HL-60 (cell line): ENCODE data around the gene LDLRAD3.

ENCODE experiments used
- DNase-seq, 2 experiments: peaks; one replicate each; pipeline ENCODE4 v3.0.0-alpha.2; 2010 to 2020; ENCODE audit warnings: low read depth in 1 of 2, low spot score in 1 of 2
- H3K27ac ChIP-seq: fragments of 250-450 bp; sonication (Bioruptor Pico); replicated peaks from 2 replicates; pipeline ENCODE4 v1.5.1; 2020; ENCODE audit warnings: mild to moderate bottlenecking, moderate library complexity
- H3K27me3 ChIP-seq: fragments of 250-450 bp; sonication (Bioruptor Pico); 2 replicates; pipeline ENCODE4 v1.5.1; 2021; ENCODE audit warnings: mild to moderate bottlenecking, moderate library complexity; ENCODE audit not compliant: insufficient read depth, poor library complexity, severe bottlenecking
- H3K4me3 ChIP-seq: replicated peaks from 2 replicates; pipeline ENCODE4 v1.5.1; 2011; ENCODE audit warnings: mild to moderate bottlenecking, control low read depth, low read length; ENCODE audit not compliant: insufficient read depth
- GABPA ChIP-seq: IDR thresholded peaks from 2 replicates; pipeline ENCODE4 v1.6.1; 2012; ENCODE audit warnings: low read depth
- POLR2AphosphoS5 ChIP-seq: IDR thresholded peaks from 2 replicates; pipeline ENCODE4 v1.6.1; 2012; ENCODE audit warnings: low read depth
- REST ChIP-seq: IDR thresholded peaks from 2 replicates; pipeline ENCODE4 v1.6.1; 2012; ENCODE audit warnings: low read depth; ENCODE audit not compliant: insufficient replicate concordance
- SPI1 ChIP-seq: IDR thresholded peaks from 2 replicates; pipeline ENCODE4 v1.6.1; 2012; ENCODE audit warnings: low read depth, mild to moderate bottlenecking, borderline replicate concordance
- TF ChIP-seq, protein P1 (sequence below): IDR thresholded peaks from one replicate; pipeline ENCODE4 v1.5.1; 2011; ENCODE audit warnings: low read length, control low read depth, inconsistent platforms; ENCODE audit not compliant: insufficient read depth

LDLRAD3 gene

GRCh38 chr11:36008584-36008983 lies 64.7 kb downstream of the LDLRAD3 start:
- Histone ChIP-seq H3K27me3 (no peaks in the 10 kb centered on the region), H3K27ac (no peak overlapping the region), H3K4me3 (no peak overlapping the region)
- DNase-seq: no peak
- TF ChIP-seq, protein P1, sequence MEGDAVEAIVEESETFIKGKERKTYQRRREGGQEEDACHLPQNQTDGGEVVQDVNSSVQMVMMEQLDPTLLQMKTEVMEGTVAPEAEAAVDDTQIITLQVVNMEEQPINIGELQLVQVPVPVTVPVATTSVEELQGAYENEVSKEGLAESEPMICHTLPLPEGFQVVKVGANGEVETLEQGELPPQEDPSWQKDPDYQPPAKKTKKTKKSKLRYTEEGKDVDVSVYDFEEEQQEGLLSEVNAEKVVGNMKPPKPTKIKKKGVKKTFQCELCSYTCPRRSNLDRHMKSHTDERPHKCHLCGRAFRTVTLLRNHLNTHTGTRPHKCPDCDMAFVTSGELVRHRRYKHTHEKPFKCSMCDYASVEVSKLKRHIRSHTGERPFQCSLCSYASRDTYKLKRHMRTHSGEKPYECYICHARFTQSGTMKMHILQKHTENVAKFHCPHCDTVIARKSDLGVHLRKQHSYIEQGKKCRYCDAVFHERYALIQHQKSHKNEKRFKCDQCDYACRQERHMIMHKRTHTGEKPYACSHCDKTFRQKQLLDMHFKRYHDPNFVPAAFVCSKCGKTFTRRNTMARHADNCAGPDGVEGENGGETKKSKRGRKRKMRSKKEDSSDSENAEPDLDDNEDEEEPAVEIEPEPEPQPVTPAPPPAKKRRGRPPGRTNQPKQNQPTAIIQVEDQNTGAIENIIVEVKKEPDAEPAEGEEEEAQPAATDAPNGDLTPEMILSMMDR: no peak
- TF ChIP-seq REST (no peak), POLR2AphosphoS5 (no peak), SPI1 (no peak), GABPA (no peak)

GRCh38 chr11:36009473-36009872 lies 65.6 kb downstream of the LDLRAD3 start:
- DNase-seq: no peak
- TF ChIP-seq, protein P1: no peak
- no peak for TF ChIP-seq GABPA
- TF ChIP-seq REST: no peak
- TF ChIP-seq POLR2AphosphoS5: no peak
- TF ChIP-seq SPI1: no peak
- Histone ChIP-seq H3K27me3 (no peaks in the 10 kb centered on the region), H3K4me3 (no peak overlapping the region), H3K27ac (no peak overlapping the region)

GRCh38 chr11:36010010-36010740 lies 66.3 kb downstream of the LDLRAD3 start:
- no peak for DNase-seq
- no peak for TF ChIP-seq GABPA
- TF ChIP-seq POLR2AphosphoS5: no peak
- no peak for TF ChIP-seq REST
- no peak for TF ChIP-seq SPI1
- TF ChIP-seq, protein P1: no peak

More at GRCh38 chr11:36010010-36010740, 66.3 kb downstream of the LDLRAD3 start:
- Histone ChIP-seq H3K4me3 (no peak overlapping the region), H3K27ac (no peak overlapping the region), H3K27me3 (no peaks in the 10 kb centered on the region)
